ENCODE measurements around the gene RET.

- TF ChIP-seq POLR2A (IDR thresholded peaks at IDR 0.05) (no peak), CTCF (IDR thresholded peaks at IDR 0.05) (no peak), EP300 (IDR thresholded peaks at IDR 0.05) (no peak)
Measured at GRCh38 chr10:43083764-43084163, 6.9 kb downstream of the RET start.

All from sigmoid colon (tissue), 4 donors.